DND-41 (cell line): ENCODE measurements around the gene SHISA9.

Source experiments
- ATAC-seq: fragments of 200-7000 bp; cut with Tn5 transposase; 3 replicates; pipeline ENCODE4 v1.9.1; 2021; ENCODE audit warnings: low read depth; ENCODE audit not compliant: insufficient read depth
- DNase-seq: peaks from one replicate; pipeline ENCODE4 v3.0.0-alpha.2; 2020
- H2AFZ ChIP-seq: 2 replicates; pipeline ENCODE4 v1.6.0; 2012; ENCODE audit warnings: low read depth, low read length
- H3K27ac ChIP-seq: 2 replicates; pipeline ENCODE4 v1.5.1; 2012; ENCODE audit warnings: low read length, inconsistent platforms
- H3K27me3 ChIP-seq: fragments of 200-600 bp; sonication (generic); 2 replicates; pipeline ENCODE4 v1.6.0; 2012; ENCODE audit warnings: low read length, mild to moderate bottlenecking, inconsistent platforms; ENCODE audit not compliant: insufficient read depth, poor library complexity
- H3K36me3 ChIP-seq: 2 replicates; pipeline ENCODE4 v1.5.1; 2012; ENCODE audit warnings: low read length, inconsistent platforms; ENCODE audit not compliant: insufficient read depth
- H3K4me1 ChIP-seq: 2 replicates; pipeline ENCODE4 v1.5.1; 2012; ENCODE audit warnings: mild to moderate bottlenecking, low read length; ENCODE audit not compliant: insufficient read depth
- H3K4me2 ChIP-seq: 2 replicates; pipeline ENCODE4 v1.6.0; 2012; ENCODE audit warnings: mild to moderate bottlenecking, moderate library complexity, low read length, inconsistent platforms; ENCODE audit not compliant: insufficient read depth
- H3K4me3 ChIP-seq, 2 experiments: fragments of 200-600 bp in 1 of 2; shearing (Covaris generic) in 1 of 2; 2 replicates each; pipeline ENCODE4 v1.5.1; 2012 to 2016; ENCODE audit warnings: inconsistent platforms in 2 of 2, low read length in 2 of 2, mild to moderate bottlenecking in 2 of 2, low read depth in 1 of 2, moderate library complexity in 1 of 2
- H3K79me2 ChIP-seq: 2 replicates; pipeline ENCODE4 v1.6.0; 2012; ENCODE audit warnings: low read length, inconsistent platforms; ENCODE audit not compliant: insufficient read depth
- H3K9ac ChIP-seq: 2 replicates; pipeline ENCODE4 v1.6.0; 2012; ENCODE audit warnings: low read depth, mild to moderate bottlenecking, inconsistent platforms, low read length, moderate library complexity
- H3K9me3 ChIP-seq: 2 replicates; pipeline ENCODE4 v1.5.1; 2012; ENCODE audit warnings: low read length, moderate library complexity, mild to moderate bottlenecking, inconsistent platforms; ENCODE audit not compliant: insufficient read depth, severe bottlenecking
- H4K20me1 ChIP-seq: 2 replicates; pipeline ENCODE4 v1.6.0; 2012; ENCODE audit warnings: low read length; ENCODE audit not compliant: insufficient read depth
- EZH2 ChIP-seq: IDR thresholded peaks from 3 replicates; pipeline ENCODE4 v1.6.1; 2012; ENCODE audit warnings: borderline replicate concordance, low read depth, mild to moderate bottlenecking, moderate library complexity, low read length, inconsistent platforms; ENCODE audit not compliant: severe bottlenecking
- TF ChIP-seq, protein P1 (sequence below): IDR thresholded peaks from 2 replicates; pipeline ENCODE4 v1.5.1; 2012; ENCODE audit warnings: borderline replicate concordance, low read length, moderate library complexity, mild to moderate bottlenecking; ENCODE audit not compliant: poor library complexity, severe bottlenecking; ENCODE audit errors: extremely low read depth

Gene SHISA9

GRCh38 chr16:12951976-12952375, 50.6 kb downstream of the SHISA9 start:
- no peak overlapping the region for H2AFZ ChIP-seq
- no peaks in the 10 kb centered on the region for H3K4me1 ChIP-seq
- H3K4me3 ChIP-seq = no peak overlapping the region
- DNase-seq = no peak
- H3K9me3 ChIP-seq = no peaks in the 10 kb centered on the region
- H3K4me2 ChIP-seq = no peak overlapping the region
- H3K36me3 ChIP-seq = no peaks in the 10 kb centered on the region
- H3K27me3 ChIP-seq = no peaks in the 10 kb centered on the region
- no peak overlapping the region for H3K27ac ChIP-seq
- no peak for ATAC-seq
- no peak overlapping the region for H3K9ac ChIP-seq
- TF ChIP-seq, protein P1, sequence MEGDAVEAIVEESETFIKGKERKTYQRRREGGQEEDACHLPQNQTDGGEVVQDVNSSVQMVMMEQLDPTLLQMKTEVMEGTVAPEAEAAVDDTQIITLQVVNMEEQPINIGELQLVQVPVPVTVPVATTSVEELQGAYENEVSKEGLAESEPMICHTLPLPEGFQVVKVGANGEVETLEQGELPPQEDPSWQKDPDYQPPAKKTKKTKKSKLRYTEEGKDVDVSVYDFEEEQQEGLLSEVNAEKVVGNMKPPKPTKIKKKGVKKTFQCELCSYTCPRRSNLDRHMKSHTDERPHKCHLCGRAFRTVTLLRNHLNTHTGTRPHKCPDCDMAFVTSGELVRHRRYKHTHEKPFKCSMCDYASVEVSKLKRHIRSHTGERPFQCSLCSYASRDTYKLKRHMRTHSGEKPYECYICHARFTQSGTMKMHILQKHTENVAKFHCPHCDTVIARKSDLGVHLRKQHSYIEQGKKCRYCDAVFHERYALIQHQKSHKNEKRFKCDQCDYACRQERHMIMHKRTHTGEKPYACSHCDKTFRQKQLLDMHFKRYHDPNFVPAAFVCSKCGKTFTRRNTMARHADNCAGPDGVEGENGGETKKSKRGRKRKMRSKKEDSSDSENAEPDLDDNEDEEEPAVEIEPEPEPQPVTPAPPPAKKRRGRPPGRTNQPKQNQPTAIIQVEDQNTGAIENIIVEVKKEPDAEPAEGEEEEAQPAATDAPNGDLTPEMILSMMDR = no peak
- TF ChIP-seq EZH2 = no peak
- no peaks in the 10 kb centered on the region for H3K79me2 ChIP-seq
- no peaks in the 10 kb centered on the region for H4K20me1 ChIP-seq

DNA sequence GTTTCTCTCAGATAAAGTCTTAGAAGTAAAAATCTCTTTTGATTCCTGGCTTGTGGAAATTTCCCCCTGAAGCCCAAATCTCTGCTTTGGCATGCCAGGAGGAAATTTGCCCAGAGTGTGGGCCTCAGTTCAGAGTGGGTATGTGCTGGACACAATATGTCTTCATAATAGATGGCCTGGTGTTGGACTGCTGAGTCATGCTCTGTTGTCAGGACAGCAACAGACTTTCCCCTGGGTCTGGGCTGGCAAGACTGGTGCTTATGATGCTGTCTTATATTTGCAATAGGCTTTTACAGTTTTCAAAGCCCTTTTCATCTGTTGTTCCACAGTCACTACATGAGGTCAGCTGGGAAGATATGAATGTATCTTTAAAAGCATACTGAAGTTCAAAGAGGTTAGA, 57.0 kb downstream of the SHISA9 start:
- TF ChIP-seq EZH2 = no peak
- TF ChIP-seq, protein P1 = no peak
- DNase-seq = no peak
- no peak overlapping the region for H3K27ac ChIP-seq

GRCh38 chr16:12959072-12959471, 57.7 kb downstream of the SHISA9 start:
- Histone ChIP-seq H3K4me1 (no peaks in the 10 kb centered on the region), H3K4me3 (no peak overlapping the region), H3K4me2 (no peak overlapping the region), H3K27ac (no peak overlapping the region), H3K9ac (no peak overlapping the region), H3K9me3 (no peaks in the 10 kb centered on the region), H3K36me3 (no peaks in the 10 kb centered on the region), H3K27me3 (no peaks in the 10 kb centered on the region), H3K79me2 (no peaks in the 10 kb centered on the region), H2AFZ (no peak overlapping the region), H4K20me1 (no peaks in the 10 kb centered on the region)
- DNase-seq (no peak), ATAC-seq (no peak)
- no peak for TF ChIP-seq EZH2
- TF ChIP-seq, protein P1 = no peak

More for the DNA sequence above, 57.0 kb downstream of the SHISA9 start:
- no peak overlapping the region for H3K4me3 ChIP-seq
- H3K79me2 ChIP-seq = no peaks in the 10 kb centered on the region
- no peaks in the 10 kb centered on the region for H3K27me3 ChIP-seq
- no peaks in the 10 kb centered on the region for H3K4me1 ChIP-seq
- H3K9me3 ChIP-seq = no peaks in the 10 kb centered on the region
- no peaks in the 10 kb centered on the region for H3K36me3 ChIP-seq
- no peaks in the 10 kb centered on the region for H4K20me1 ChIP-seq
- no peak for ATAC-seq
- no peak overlapping the region for H3K9ac ChIP-seq
- H2AFZ ChIP-seq = no peak overlapping the region
- H3K4me2 ChIP-seq = no peak overlapping the region

DNA sequence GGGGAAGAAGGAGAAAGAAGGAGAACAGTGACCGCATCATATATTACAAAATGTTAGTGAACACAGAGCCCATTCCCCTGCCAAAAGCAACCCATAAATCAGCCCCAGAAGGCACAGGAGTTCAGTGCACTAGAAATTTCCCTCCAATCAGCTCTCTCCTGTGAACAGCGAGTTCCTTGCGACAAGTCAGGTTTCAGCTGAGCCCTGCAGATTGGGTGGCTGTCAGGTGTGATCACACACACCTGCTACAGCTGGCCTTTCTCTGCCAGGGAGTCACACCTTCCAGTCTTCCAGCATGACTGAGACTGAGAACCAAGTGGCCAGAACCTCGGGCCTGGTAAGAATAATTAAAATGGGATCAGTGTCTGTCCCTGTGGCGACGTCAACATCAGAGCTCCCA, 60.2 kb downstream of the SHISA9 start:
- Histone ChIP-seq H3K4me1 (no peaks in the 10 kb centered on the region), H2AFZ (no peak overlapping the region), H3K9ac (no peak overlapping the region), H3K9me3 (no peaks in the 10 kb centered on the region), H3K4me3 (no peak overlapping the region), H3K4me2 (no peak overlapping the region), H3K27me3 (no peaks in the 10 kb centered on the region), H4K20me1 (no peaks in the 10 kb centered on the region), H3K79me2 (no peaks in the 10 kb centered on the region), H3K36me3 (no peaks in the 10 kb centered on the region), H3K27ac (no peak overlapping the region)
- no peak for TF ChIP-seq EZH2
- TF ChIP-seq, protein P1 = no peak
- ATAC-seq (no peak), DNase-seq (no peak)
